SH-SY5Y (cell line): ENCODE measurements around the gene ZNF248.

Experiments
- GATA2 ChIP-seq: IDR thresholded peaks from 2 replicates; pipeline ENCODE4 v1.6.1; 2011; ENCODE audit warnings: mild to moderate bottlenecking, low read depth, low read length
- GATA3 ChIP-seq: IDR thresholded peaks from 2 replicates; pipeline ENCODE4 v1.6.1; 2011; ENCODE audit warnings: low read depth, mild to moderate bottlenecking, low read length, moderate library complexity

The ZNF248 gene

GRCh38 chr10:37789590-37789989, 67.8 kb downstream of the ZNF248 start:
- TF ChIP-seq GATA3 (no peak), GATA2 (no peak)

GRCh38 chr10:37784678-37785077, 72.7 kb downstream of the ZNF248 start:
- TF ChIP-seq GATA2 (no peak), GATA3 (no peak)

GRCh38 chr10:37780536-37780935, 76.9 kb downstream of the ZNF248 start:
- TF ChIP-seq GATA2 (no peak), GATA3 (no peak)

GRCh38 chr10:37777056-37777455, 80.4 kb downstream of the ZNF248 start:
- TF ChIP-seq GATA3 = no peak
- TF ChIP-seq GATA2 = no peak

- TF ChIP-seq GATA3 = no peak
- no peak for TF ChIP-seq GATA2
Measured at GRCh38 chr10:37775612-37776011, 81.8 kb downstream of the ZNF248 start.

- no peak for TF ChIP-seq GATA2
- no peak for TF ChIP-seq GATA3
Measured at GRCh38 chr10:37774351-37774750, 83.1 kb downstream of the ZNF248 start.

- TF ChIP-seq GATA2 = no peak
- TF ChIP-seq GATA3 = no peak
Measured at GRCh38 chr10:37765216-37765615, 92.2 kb downstream of the ZNF248 start.

GRCh38 chr10:37763132-37763531, 94.3 kb downstream of the ZNF248 start:
- no peak for TF ChIP-seq GATA3
- no peak for TF ChIP-seq GATA2

- TF ChIP-seq GATA2 (no peak), GATA3 (no peak)
Measured at GRCh38 chr10:37762287-37762686, 95.1 kb downstream of the ZNF248 start.

- TF ChIP-seq GATA2 (no peak), GATA3 (no peak)
Measured at GRCh38 chr10:37760817-37761216, 96.6 kb downstream of the ZNF248 start.

- TF ChIP-seq GATA3 = no peak
- TF ChIP-seq GATA2 = no peak
Measured at GRCh38 chr10:37758074-37758473, 99.3 kb downstream of the ZNF248 start.

GRCh38 chr10:37754538-37755323, 102.7 kb downstream of the ZNF248 start:
- TF ChIP-seq GATA3 (no peak), GATA2 (no peak)

- TF ChIP-seq GATA2 (no peak), GATA3 (no peak)
Measured at GRCh38 chr10:37752334-37752875, 105.0 kb downstream of the ZNF248 start.

GRCh38 chr10:37748170-37748569, 109.2 kb downstream of the ZNF248 start:
- no peak for TF ChIP-seq GATA2
- TF ChIP-seq GATA3 = no peak

- TF ChIP-seq GATA3 (no peak), GATA2 (no peak)
Measured at GRCh38 chr10:37747081-37747480, 110.3 kb downstream of the ZNF248 start.

GRCh38 chr10:37741831-37742230, 115.6 kb downstream of the ZNF248 start:
- TF ChIP-seq GATA3 (no peak), GATA2 (no peak)
